Osteocyte (in vitro differentiated cells): ENCODE data around the gene TPRG1. TPM values are rescaled to one million over a fixed set of nuclear protein-coding genes. Genes with fewer than 3 reads are reported as not detected.

Source experiments
- DNase-seq: peaks from one replicate; pipeline ENCODE4 v3.0.0; 2021; ENCODE audit warnings: mixed read lengths; ENCODE audit not compliant: unreplicated experiment; ENCODE audit errors: extremely low spot score
- H3K27ac Mint-ChIP-seq: one replicate; pipeline ENCODE4 v1.8.0; 2021; ENCODE audit warnings: mild to moderate bottlenecking, mixed read lengths; ENCODE audit not compliant: unreplicated experiment
- H3K27me3 Mint-ChIP-seq: one replicate; pipeline ENCODE4 v1.8.0; 2021; ENCODE audit warnings: mixed read lengths; ENCODE audit not compliant: unreplicated experiment
- H3K36me3 Mint-ChIP-seq: one replicate; pipeline ENCODE4 v1.8.0; 2021; ENCODE audit warnings: mixed read lengths; ENCODE audit not compliant: unreplicated experiment
- H3K4me1 Mint-ChIP-seq: one replicate; pipeline ENCODE4 v1.8.0; 2021; ENCODE audit warnings: mixed read lengths; ENCODE audit not compliant: unreplicated experiment
- H3K4me3 Mint-ChIP-seq: one replicate; pipeline ENCODE4 v1.8.0; 2021; ENCODE audit warnings: mild to moderate bottlenecking, moderate library complexity, mixed read lengths; ENCODE audit not compliant: unreplicated experiment
- H3K9me3 Mint-ChIP-seq: one replicate; pipeline ENCODE4 v1.8.0; 2021; ENCODE audit warnings: mixed read lengths; ENCODE audit not compliant: unreplicated experiment
- total RNA-seq: library from RNA; stranded (reverse); gene quantifications from 2 replicates; pipeline ENCODE4 v1.2.1, GENCODE V29; 2021
- TF ChIP-seq, protein P1 (sequence below): fragments of 200-600 bp; sonication (generic); IDR thresholded peaks from 2 replicates; pipeline ENCODE4 v1.5.0; 2021; ENCODE audit warnings: antibody characterized with exemption, mild to moderate bottlenecking, moderate library complexity

TPRG1 gene
- total RNA-seq, 1 donor from 2014 or later = 0.46 TPM

DNA sequence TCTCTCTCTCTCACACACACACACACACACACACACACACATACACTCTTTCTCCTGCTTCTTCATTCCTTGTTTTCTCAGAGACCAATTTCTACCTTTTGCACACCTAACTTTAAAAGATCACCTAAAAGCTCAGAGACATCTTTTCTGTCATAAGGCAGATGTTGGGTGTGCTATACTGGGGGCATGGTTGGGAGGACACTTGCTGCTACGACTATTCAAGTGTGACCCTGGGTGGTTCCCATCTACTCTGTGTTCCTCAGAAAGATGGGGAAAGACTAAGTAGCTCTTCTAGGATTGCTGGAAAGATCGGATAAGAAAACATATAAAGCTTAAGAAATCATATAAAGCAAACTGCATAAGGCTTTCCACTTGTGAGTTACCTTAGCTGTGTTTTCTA lies 33.2 kb downstream of the TPRG1 start:
- H3K27ac Mint-ChIP-seq = no peak overlapping the region

DNA sequence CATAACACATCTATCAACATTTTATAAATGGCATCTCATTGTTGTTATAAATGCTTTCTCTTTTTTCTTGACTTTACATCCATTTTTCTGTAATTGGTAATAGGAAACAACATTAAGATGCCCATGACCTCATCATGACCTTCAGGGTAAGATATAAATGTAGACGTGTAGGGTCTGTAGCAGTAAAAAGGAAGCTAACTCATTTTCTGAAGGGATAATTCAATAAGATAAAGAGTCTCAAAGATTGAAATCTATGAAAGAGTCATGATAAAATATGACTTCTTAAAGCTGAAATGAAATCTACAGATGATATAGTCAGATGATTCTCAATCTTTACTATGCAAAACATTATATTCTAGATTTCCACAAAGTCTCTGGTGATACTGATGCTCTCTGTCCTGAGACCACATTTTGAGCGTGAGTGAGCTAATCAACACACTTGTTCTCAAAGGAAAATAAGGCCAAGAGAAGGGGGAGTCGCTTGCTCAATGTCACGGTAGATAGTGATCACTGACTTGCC lies 38.5 kb downstream of the TPRG1 start:
- H3K36me3 Mint-ChIP-seq = no peaks in the 10 kb centered on the region
- H3K27me3 Mint-ChIP-seq = peaks cover 7% of the 10 kb centered on the region
- H3K9me3 Mint-ChIP-seq = peaks cover 4% of the 10 kb centered on the region
- no peaks in the 10 kb centered on the region for H3K4me1 Mint-ChIP-seq
- no peak overlapping the region for H3K4me3 Mint-ChIP-seq
- TF ChIP-seq, protein P1, sequence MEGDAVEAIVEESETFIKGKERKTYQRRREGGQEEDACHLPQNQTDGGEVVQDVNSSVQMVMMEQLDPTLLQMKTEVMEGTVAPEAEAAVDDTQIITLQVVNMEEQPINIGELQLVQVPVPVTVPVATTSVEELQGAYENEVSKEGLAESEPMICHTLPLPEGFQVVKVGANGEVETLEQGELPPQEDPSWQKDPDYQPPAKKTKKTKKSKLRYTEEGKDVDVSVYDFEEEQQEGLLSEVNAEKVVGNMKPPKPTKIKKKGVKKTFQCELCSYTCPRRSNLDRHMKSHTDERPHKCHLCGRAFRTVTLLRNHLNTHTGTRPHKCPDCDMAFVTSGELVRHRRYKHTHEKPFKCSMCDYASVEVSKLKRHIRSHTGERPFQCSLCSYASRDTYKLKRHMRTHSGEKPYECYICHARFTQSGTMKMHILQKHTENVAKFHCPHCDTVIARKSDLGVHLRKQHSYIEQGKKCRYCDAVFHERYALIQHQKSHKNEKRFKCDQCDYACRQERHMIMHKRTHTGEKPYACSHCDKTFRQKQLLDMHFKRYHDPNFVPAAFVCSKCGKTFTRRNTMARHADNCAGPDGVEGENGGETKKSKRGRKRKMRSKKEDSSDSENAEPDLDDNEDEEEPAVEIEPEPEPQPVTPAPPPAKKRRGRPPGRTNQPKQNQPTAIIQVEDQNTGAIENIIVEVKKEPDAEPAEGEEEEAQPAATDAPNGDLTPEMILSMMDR = no peak
- DNase-seq = no peak
- H3K27ac Mint-ChIP-seq = no peak overlapping the region

More for the DNA sequence above, 33.2 kb downstream of the TPRG1 start:
- Mint-ChIP-seq H3K4me1 (peaks cover 15% of the 10 kb centered on the region), H3K4me3 (no peak overlapping the region), H3K9me3 (no peaks in the 10 kb centered on the region), H3K27me3 (peaks cover 11% of the 10 kb centered on the region), H3K36me3 (no peaks in the 10 kb centered on the region)
- TF ChIP-seq, protein P1 = no peak
- DNase-seq = no peak

DNA sequence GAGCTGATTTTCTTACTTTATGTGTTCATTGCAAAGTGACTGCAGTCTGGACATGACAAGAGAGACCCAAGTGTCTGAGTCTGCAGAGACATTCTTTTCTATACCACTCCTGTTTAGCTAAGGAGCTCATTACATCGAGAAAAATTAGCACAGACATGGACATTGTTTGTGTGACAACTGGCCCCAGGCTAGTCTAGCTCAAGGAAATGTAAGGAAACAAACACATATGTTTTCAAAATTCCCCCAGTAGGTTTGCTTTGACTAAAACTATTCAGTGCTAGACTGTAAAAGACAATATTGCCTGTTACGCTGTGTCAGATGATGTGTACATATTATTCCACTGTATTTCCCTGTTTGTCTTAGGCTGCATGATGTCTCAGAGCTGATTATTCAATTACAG lies 40.9 kb downstream of the TPRG1 start:
- Mint-ChIP-seq H3K27ac (no peak overlapping the region), H3K4me3 (no peak overlapping the region), H3K27me3 (peaks cover 5% of the 10 kb centered on the region), H3K9me3 (peaks cover 4% of the 10 kb centered on the region), H3K4me1 (no peaks in the 10 kb centered on the region), H3K36me3 (no peaks in the 10 kb centered on the region)
- DNase-seq = no peak
- TF ChIP-seq, protein P1 = no peak

DNA sequence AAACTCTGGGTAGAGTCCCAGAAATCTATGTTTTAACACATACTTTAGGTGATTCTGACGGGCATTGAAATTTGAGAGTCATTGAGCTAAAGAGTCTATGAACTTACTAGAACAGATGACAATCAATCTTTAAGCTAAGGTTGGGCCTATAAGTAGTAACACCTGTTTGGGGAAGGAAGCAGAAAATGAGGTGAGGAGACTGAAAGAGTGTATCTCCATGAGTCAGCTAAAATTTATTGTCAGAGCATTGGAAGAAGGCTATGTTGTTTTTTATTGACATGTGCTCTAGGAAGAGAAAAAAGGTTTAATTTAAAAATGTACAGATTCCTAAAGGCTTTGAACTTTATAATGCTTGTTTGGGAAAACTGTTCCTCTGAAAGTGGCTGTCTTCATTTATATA lies 42.9 kb downstream of the TPRG1 start:
- Mint-ChIP-seq H3K4me3 (no peak overlapping the region), H3K9me3 (peaks cover 4% of the 10 kb centered on the region), H3K36me3 (no peaks in the 10 kb centered on the region), H3K4me1 (no peaks in the 10 kb centered on the region), H3K27me3 (no peaks in the 10 kb centered on the region), H3K27ac (no peak overlapping the region)
- DNase-seq = no peak
- TF ChIP-seq, protein P1 = no peak

DNA sequence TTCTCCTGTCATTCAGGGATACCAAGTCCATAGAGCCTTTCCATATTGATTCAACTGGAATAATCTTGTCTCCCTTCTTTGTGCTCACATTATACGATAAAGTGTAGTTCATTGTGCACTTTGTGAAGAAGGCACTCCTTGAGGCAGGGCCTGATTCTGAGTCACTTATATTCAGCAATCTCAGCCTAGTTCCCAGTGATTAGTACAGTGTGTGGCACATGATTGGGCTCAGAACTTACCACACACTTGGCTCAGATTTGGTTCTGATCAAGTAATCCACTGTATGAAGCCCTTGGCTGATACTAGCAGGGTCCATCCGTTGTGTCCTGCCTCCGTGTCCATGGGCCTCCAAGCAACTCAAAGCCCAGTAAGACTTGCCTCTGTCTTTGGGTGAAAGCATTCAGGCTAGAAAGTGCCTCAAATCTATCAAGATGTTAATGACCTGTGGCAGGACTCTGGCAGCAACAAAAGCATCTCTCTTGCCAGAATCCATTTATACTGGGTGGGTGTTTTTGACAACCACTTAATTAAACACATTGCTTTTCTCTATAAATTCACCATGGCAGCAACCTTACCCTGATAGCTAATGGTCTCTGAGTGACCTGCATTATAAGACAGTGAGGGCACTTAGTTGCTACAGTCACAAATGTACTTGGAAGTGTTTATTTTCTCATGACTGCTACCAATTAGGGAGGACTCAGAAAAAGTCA lies 51.3 kb downstream of the TPRG1 start:
- H3K27ac Mint-ChIP-seq = no peak overlapping the region
- no peaks in the 10 kb centered on the region for H3K36me3 Mint-ChIP-seq
- no peaks in the 10 kb centered on the region for H3K4me1 Mint-ChIP-seq
- TF ChIP-seq, protein P1 = no peak
- DNase-seq = no peak
- no peaks in the 10 kb centered on the region for H3K9me3 Mint-ChIP-seq
- no peak overlapping the region for H3K4me3 Mint-ChIP-seq
- peaks cover 2% of the 10 kb centered on the region for H3K27me3 Mint-ChIP-seq
